Activated CD4-positive, alpha-beta T cell treated with anti-CD3 and anti-CD28 coated beads, Interleukin-2, amount 10 ng/mL, durations not matched to agents 7 days and 5 days (primary cell): ENCODE results near the gene LETM1. TPM values are rescaled to one million over a fixed set of nuclear protein-coding genes. Genes with fewer than 3 reads are reported as not detected.

Experiments
- CTCF ChIA-PET: fragments of 350-600 bp; sonication (Branson Sonifier 250); formaldehyde crosslinking; loops from one replicate; lab custom pipeline; 2021; ENCODE audit warnings: antibody characterized with exemption; lab: Charles Lee
- POLR2A ChIA-PET: fragments of 350-600 bp; sonication (Branson Sonifier 250); formaldehyde crosslinking; loops from one replicate; lab custom pipeline; 2021; ENCODE audit warnings: antibody characterized with exemption; lab: Charles Lee
- DNase-seq: peaks from one replicate; pipeline ENCODE4 v3.0.0-alpha.2; 2020
- H3K27ac Mint-ChIP-seq: one replicate; pipeline ENCODE4 v1.8.0; 2021; ENCODE audit warnings: mild to moderate bottlenecking, moderate library complexity, mixed read lengths
- H3K27me3 Mint-ChIP-seq: one replicate; pipeline ENCODE4 v1.8.0; 2021; ENCODE audit warnings: mixed read lengths
- H3K36me3 Mint-ChIP-seq: one replicate; pipeline ENCODE4 v1.8.0; 2021; ENCODE audit warnings: low read depth, mixed read lengths
- H3K4me1 Mint-ChIP-seq: one replicate; pipeline ENCODE4 v1.8.0; 2021; ENCODE audit warnings: mixed read lengths
- H3K4me3 Mint-ChIP-seq: one replicate; pipeline ENCODE4 v1.8.0; 2021; ENCODE audit warnings: mild to moderate bottlenecking, moderate library complexity, mixed read lengths
- H3K9me3 Mint-ChIP-seq: one replicate; pipeline ENCODE4 v1.8.0; 2021; ENCODE audit warnings: mixed read lengths
- total RNA-seq, 2 experiments: library from RNA; stranded (reverse); gene quantifications; one replicate each; pipeline ENCODE4 v1.2.3, GENCODE V29; 2021

LETM1 gene
- 10 to 100 TPM; 40.7 to 49.5 TPM for total RNA-seq

DNA sequence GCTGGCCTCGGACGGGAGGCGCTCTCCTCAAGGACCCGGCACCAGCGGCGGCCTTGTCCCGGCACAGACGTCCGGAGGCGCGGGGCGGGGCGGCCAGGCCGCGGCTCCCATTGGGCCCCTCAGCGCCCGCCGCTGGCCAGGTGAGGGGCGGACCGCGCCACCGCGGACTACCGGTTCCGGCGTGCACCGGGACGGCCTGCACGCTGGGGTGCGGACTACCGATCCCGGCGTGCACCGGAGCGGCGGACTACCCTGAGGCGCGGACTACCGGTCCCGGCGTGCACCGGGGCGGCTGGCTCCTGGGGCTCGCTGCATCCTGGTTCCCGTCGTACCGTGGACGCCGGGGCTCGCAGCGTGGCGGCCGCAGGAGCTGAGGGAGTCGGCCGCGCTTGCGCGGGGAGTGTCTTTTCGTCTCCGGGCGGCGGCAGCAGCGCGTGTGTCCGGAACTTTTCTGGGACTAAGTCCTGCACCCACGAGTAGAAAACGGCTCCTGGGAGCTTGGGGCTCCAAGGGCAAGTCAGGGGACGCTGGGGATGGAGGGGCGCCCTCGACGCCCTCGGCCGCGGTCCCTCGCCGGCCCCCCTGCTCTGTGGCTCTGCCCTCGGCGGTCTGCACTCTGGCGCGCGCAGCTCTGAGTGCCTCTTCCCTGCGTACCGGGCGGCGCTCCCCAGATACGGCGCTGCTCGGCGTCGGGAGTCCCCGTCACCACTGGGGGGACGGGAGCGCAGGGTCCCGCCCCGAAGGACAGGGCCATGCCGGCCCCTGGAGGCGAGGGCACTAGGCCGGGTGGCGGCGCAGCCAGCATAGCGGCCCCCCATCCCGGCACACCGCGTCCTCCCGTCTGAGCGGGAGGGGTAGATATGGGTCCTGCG is at the start of gene LETM1:
Gene LETM1 (minus strand): TSS at position 86 of the 872 bp plus-strand sequence. CDS start 206 bp downstream, outside the sequence.
- H3K27me3 Mint-ChIP-seq: no peaks in the 10 kb centered on the region
- CTCF ChIA-PET: interaction anchor here (1.7 to 2.3 kb wide), 3 partner anchors 12 to 43 kb away, joined by 4 to 10 read pairs (median 4); no protein-coding TSS in a partner anchor
- peak; percentile 95 for DNase-seq
- H3K36me3 Mint-ChIP-seq: no peaks in the 10 kb centered on the region
- peak within 1 kb of the TSS; percentile 82 for H3K27ac Mint-ChIP-seq
- H3K4me3 Mint-ChIP-seq: peak within 1 kb of the TSS; percentile 77
- H3K4me1 Mint-ChIP-seq: peaks cover 45% of the 10 kb centered on the region
- H3K9me3 Mint-ChIP-seq: no peaks in the 10 kb centered on the region
- POLR2A ChIA-PET: interaction anchor here (1.3 kb wide), 1 partner anchor 135 kb away, joined by 3 read pairs; the partner anchor contains the start of genes TACC3 and TMEM129

DNA sequence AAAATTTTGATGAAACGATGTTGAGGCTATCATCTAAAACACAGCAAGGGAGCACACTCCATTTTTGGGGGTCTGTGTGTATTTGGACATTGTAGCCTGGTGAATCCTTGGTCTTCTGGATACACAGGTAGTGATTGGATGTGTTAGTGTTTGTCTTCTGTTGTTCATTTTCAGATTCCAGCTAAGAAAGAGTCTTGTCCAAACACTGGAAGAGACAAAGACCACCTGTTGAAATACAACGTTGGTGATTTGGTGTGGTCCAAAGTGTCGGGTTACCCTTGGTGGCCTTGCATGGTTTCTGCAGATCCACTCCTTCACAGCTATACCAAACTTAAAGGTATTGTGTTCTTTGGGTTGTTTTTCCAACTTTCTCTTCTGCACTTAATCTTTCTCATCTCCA is 48.1 kb upstream of the LETM1 start:
- Mint-ChIP-seq H3K27ac (no peak overlapping the region), H3K27me3 (no peaks in the 10 kb centered on the region), H3K4me3 (no peak overlapping the region), H3K36me3 (peaks cover 72% of the 10 kb centered on the region), H3K9me3 (no peaks in the 10 kb centered on the region), H3K4me1 (peaks cover 71% of the 10 kb centered on the region)
- DNase-seq: no peak
- ChIA-PET POLR2A (no interaction called here), CTCF (interaction anchor here (1.5 kb wide), 1 partner anchor 17 kb away, joined by 3 read pairs; no protein-coding TSS in a partner anchor)

DNA sequence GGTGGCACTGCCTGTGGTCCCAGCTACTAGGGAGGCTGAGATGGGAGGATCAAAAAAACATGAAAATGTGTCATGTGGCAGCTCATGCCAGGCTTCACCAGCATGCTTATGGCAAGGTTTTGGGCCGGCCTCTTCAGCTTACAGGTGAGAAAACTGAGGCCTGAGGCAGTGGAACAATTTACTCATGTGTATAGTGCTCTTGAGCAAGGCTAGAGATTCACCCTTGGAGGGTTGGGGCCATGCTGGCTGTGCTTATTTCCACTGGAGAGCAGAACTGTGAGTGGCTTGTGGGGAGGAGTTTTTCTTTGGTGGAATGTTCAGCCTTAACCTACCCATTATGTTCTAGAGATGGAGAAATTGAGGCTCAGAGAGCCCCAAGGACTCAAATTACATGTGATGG is 47.1 kb upstream of the LETM1 start:
- Mint-ChIP-seq H3K9me3 (no peaks in the 10 kb centered on the region), H3K27me3 (no peaks in the 10 kb centered on the region), H3K4me1 (peaks cover 70% of the 10 kb centered on the region)

DNA sequence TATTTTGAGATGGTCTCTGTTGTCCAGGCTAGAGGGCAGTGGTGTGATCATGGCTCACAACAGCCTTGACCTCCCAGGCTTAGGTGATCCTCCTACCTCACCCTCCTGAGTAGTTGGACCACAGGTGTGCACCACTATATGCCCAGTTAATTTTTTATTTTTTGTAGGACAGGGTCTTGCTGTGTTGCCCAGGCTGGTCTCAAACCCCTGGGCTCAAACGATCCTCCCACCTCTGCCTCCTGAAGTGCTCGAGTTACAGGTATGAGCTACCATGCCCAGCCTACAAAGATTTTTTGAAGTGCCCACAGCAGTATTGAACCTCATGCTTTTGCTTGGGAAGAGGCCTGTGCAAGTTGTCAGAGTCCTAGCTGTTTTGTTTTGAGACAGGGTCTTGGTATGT is 46.3 kb upstream of the LETM1 start:
- H3K4me1 Mint-ChIP-seq: peaks cover 69% of the 10 kb centered on the region
- DNase-seq: no peak
- CTCF ChIA-PET: interaction anchor here (0.6 to 1.6 kb wide), 7 partner anchors 8 to 194 kb away, joined by 3 to 4 read pairs (median 3); no protein-coding TSS in a partner anchor
- peaks cover 65% of the 10 kb centered on the region for H3K36me3 Mint-ChIP-seq
- POLR2A ChIA-PET: interaction anchor here (0.5 kb wide), 1 partner anchor 32 kb away, joined by 3 read pairs; no protein-coding TSS in a partner anchor
- H3K27me3 Mint-ChIP-seq: no peaks in the 10 kb centered on the region
- no peak overlapping the region for H3K4me3 Mint-ChIP-seq
- H3K27ac Mint-ChIP-seq: no peak overlapping the region
- H3K9me3 Mint-ChIP-seq: no peaks in the 10 kb centered on the region

More for the DNA sequence above, 47.1 kb upstream of the LETM1 start:
- H3K36me3 Mint-ChIP-seq: peaks cover 71% of the 10 kb centered on the region
- ChIA-PET CTCF (interaction anchor here (0.8 to 1.6 kb wide), 4 partner anchors 16 to 159 kb away, joined by 3 to 4 read pairs (median 4); no protein-coding TSS in a partner anchor), POLR2A (no interaction called here)
- DNase-seq: no peak
- no peak overlapping the region for H3K4me3 Mint-ChIP-seq
- no peak overlapping the region for H3K27ac Mint-ChIP-seq

DNA sequence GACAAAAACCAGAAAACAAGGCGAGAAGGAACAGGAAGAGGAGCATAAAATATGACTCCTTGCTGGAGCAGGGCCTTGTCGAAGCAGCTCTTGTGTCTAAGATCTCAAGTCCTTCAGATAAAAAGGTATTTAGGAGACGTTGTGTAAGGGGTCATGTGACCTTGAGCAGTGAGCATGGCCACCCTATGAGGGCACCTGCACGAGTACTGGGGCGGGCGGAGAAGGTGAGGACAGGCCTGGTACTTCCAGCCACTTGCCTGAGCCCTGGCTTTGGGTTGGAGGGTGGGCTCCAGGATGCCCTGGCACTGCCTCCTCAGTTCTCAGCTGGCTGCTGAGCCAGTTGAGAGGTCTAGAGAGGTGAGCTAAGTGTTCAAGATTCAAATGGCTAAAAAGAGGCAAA is 45.2 kb upstream of the LETM1 start:
- Mint-ChIP-seq H3K36me3 (peaks cover 61% of the 10 kb centered on the region), H3K9me3 (no peaks in the 10 kb centered on the region), H3K27ac (no peak overlapping the region), H3K27me3 (no peaks in the 10 kb centered on the region), H3K4me3 (no peak overlapping the region), H3K4me1 (peaks cover 65% of the 10 kb centered on the region)
- POLR2A ChIA-PET: no interaction called here
- CTCF ChIA-PET: interaction anchor here (1.2 to 2.7 kb wide), 3 partner anchors 19 to 27 kb away, joined by 3 to 13 read pairs (median 4); no protein-coding TSS in a partner anchor
- DNase-seq: no peak

DNA sequence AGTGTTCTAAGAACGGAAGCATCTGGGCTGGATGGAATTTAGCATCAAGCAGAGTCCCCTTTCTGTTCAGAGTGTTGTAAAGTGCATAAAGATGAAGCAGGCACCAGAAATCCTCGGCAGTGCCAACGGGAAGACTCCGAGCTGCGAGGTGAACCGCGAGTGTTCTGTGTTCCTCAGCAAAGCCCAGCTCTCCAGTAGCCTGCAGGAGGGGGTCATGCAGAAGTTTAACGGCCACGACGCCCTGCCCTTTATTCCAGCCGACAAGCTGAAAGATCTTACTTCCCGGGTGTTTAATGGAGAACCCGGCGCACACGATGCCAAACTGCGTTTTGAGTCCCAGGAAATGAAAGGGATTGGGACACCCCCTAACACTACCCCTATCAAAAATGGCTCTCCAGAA is 44.7 kb upstream of the LETM1 start:
- ChIA-PET POLR2A (no interaction called here), CTCF (interaction anchor here (1.1 to 2.7 kb wide), 7 partner anchors 9 to 100 kb away, joined by 3 to 13 read pairs (median 4); no protein-coding TSS in a partner anchor)
- Mint-ChIP-seq H3K27me3 (no peaks in the 10 kb centered on the region), H3K36me3 (peaks cover 56% of the 10 kb centered on the region), H3K4me3 (no peak overlapping the region), H3K4me1 (peaks cover 65% of the 10 kb centered on the region), H3K27ac (no peak overlapping the region), H3K9me3 (no peaks in the 10 kb centered on the region)
- DNase-seq: no peak

DNA sequence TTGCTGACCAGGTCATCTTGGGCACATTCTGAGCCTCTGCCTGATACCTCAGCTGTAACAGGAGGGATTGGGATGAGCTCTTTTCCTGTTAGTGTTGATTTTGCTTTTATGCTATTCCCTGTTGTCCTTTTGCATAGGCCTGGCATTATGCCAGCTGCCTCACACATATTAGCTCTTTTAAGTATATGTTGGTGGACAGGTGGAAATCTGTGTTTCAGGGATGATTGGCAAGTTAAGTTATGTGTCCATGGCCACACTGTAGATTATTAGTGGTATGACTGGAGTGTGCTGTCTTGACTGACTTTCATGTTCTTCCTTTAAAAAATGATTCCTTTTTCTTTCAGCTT is 44.1 kb upstream of the LETM1 start:
- Mint-ChIP-seq H3K36me3 (peaks cover 50% of the 10 kb centered on the region), H3K9me3 (no peaks in the 10 kb centered on the region), H3K27ac (no peak overlapping the region), H3K27me3 (no peaks in the 10 kb centered on the region), H3K4me1 (peaks cover 65% of the 10 kb centered on the region), H3K4me3 (no peak overlapping the region)
- DNase-seq: no peak
- POLR2A ChIA-PET: no interaction called here
- CTCF ChIA-PET: interaction anchor here (0.8 to 2.7 kb wide), 14 partner anchors 9 to 100 kb away, joined by 3 to 13 read pairs (median 4); no protein-coding TSS in a partner anchor

DNA sequence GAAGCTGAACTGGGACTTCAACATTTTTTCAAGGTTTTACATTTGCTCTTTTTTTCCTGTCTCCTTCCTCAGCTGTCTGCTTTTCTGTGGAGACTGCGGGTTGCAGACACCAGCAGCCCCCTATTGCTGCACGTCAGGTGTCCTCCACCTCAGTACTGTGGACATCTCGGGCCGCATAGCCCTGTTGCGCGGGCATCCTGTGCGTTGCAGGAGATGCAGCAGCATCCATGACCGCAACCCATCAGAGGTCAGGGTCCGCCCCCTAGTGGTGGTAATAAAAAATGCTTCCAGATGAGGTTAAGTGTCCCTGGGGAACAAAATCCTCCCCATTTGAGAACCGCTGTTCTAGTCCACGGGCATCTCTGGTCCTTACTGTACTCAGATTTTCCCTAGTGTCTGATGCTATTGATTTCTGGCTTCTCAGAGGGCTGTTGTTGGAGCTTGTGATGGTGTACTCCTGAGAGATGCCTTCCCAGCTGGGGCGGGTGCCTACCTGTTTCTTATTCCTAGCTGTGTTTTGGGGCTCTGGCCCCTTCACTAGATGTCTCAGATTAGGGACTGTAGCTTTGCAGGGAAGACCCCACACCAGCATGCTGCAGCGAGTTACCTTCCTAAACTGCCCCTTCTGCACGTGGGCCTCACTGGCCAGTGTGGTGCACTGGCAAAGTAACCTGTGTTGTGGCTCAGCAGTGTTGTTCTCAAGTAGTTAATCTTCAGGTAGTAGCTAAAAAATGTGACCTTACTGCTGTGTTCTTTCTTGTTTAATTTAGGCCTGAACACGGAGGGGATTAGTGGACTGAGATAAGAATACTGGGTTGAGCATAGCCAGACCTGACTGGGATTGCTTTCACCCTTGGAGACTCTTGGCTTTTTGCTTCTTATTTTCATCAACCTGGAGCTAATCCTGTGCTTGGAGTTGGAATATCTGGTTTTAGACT is 43.5 kb upstream of the LETM1 start:
- H3K9me3 Mint-ChIP-seq: no peaks in the 10 kb centered on the region

DNA sequence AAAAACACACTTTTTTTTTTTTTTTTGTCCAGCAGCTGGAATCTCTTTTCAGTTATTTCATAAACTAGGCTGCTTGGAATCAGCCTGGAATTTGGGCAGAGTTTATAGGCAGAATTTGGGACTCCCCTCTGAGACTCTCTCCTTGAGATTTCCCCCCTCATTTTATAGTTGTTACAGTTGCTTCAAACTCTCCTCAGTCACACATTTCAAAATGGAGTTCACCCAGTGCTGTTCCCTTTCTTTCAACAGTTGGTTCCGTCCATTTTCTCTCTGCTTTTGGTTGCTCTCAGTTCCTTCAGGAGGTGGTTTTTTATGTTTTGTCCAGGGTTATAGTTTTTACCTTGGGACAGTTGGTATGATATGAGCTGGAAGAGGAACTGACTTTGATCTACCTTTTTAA is 42.7 kb upstream of the LETM1 start:
- Mint-ChIP-seq H3K4me3 (no peak overlapping the region), H3K9me3 (no peaks in the 10 kb centered on the region), H3K27ac (peak overlapping the region; percentile 80), H3K36me3 (peaks cover 43% of the 10 kb centered on the region), H3K4me1 (peaks cover 61% of the 10 kb centered on the region), H3K27me3 (no peaks in the 10 kb centered on the region)
- POLR2A ChIA-PET: no interaction called here
- no peak for DNase-seq
- CTCF ChIA-PET: interaction anchor here (1.3 to 2.7 kb wide), 7 partner anchors 10 to 50 kb away, joined by 3 to 13 read pairs (median 5); no protein-coding TSS in a partner anchor

More for the DNA sequence above, 43.5 kb upstream of the LETM1 start:
- peak; percentile 83 for DNase-seq
- Mint-ChIP-seq H3K27ac (peak overlapping the region; percentile 80), H3K4me3 (no peak overlapping the region), H3K4me1 (peaks cover 64% of the 10 kb centered on the region), H3K36me3 (peaks cover 47% of the 10 kb centered on the region), H3K27me3 (no peaks in the 10 kb centered on the region)
- POLR2A ChIA-PET: no interaction called here
- CTCF ChIA-PET: interaction anchor here (0.8 to 2.7 kb wide), 15 partner anchors 8 to 99 kb away, joined by 3 to 13 read pairs (median 4); no protein-coding TSS in a partner anchor

DNA sequence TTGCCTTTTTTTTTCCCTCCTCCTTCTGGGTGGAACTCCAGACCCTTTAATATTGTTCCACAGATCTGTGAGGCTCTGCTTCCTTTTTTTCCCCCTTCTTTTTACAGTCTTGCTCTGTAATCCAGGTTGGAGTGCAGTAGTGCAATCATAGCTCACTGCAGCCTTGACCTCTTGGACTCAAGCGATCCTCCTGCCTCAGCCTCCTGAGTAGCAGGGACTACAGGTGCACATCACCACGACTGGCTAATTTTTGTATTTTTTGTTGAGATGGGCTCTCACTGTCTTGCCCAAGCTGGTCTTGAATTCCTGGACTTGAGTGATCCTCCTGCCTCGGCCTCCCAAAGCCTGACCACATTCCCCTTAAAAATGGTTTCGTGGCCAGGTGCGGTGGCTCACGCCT is 42.1 kb upstream of the LETM1 start:
- POLR2A ChIA-PET: no interaction called here
- H3K27ac Mint-ChIP-seq: no peak overlapping the region

DNA sequence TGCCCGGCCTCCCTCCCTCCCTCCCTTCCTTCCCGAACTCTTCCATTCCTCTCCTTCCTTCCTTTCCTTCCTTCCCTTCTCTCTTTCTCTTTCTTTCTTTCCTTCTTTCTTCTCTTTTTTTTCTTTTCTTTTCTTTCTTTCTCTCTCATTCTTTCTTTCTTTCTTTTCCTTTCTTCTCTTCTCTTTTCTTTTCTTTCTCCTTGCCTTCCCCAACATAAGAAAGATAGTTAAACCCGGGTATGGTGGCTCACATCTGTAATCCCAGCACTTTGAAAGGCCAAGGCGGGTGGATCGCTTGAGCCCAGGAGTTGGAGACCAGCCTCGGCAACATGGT is 40.7 kb upstream of the LETM1 start:
- CTCF ChIA-PET: interaction anchor here (1.5 kb wide), 1 partner anchor 12 kb away, joined by 5 read pairs; no protein-coding TSS in a partner anchor
- Mint-ChIP-seq H3K27me3 (no peaks in the 10 kb centered on the region), H3K4me1 (peaks cover 53% of the 10 kb centered on the region), H3K27ac (no peak overlapping the region), H3K36me3 (peaks cover 29% of the 10 kb centered on the region), H3K4me3 (no peak overlapping the region), H3K9me3 (no peaks in the 10 kb centered on the region)
- DNase-seq: no peak
- POLR2A ChIA-PET: no interaction called here

More for the DNA sequence above, 42.1 kb upstream of the LETM1 start:
- Mint-ChIP-seq H3K36me3 (peaks cover 37% of the 10 kb centered on the region), H3K4me3 (no peak overlapping the region), H3K4me1 (peaks cover 56% of the 10 kb centered on the region), H3K9me3 (no peaks in the 10 kb centered on the region), H3K27me3 (no peaks in the 10 kb centered on the region)
- no peak for DNase-seq
- CTCF ChIA-PET: interaction anchor here (1.5 to 2.2 kb wide), 4 partner anchors 9 to 25 kb away, joined by 4 to 6 read pairs (median 5); no protein-coding TSS in a partner anchor
